K562 (cell line): ENCODE measurements around the gene PCDHGB1. TPM values are rescaled to one million over a fixed set of nuclear protein-coding genes. Genes with fewer than 3 reads are reported as not detected.
A peak's percentile ranks its signal among the peaks of the same experiment; 100 is the strongest.

ENCODE experiments used
- ATF1 ChIP-seq, 2 experiments: fragments of 450-650 bp in 1 of 2; IDR thresholded peaks; 2 replicates each; pipeline ENCODE4 v1.6.1; 2016; ENCODE audit warnings: missing compliant biosample characterization in 1 of 2, missing genetic modification characterization in 1 of 2
- CBX3 ChIP-seq, 2 experiments: IDR thresholded peaks; 1 replicate in 1 of 2; 2 replicates in 1 of 2; pipeline ENCODE4 v1.6.1; 2012; ENCODE audit warnings: inconsistent platforms in 2 of 2, low read length in 2 of 2, borderline replicate concordance in 1 of 2, control low read depth in 1 of 2
- ETV1 ChIP-seq: fragments of 450-650 bp; conservative IDR thresholded peaks from 2 replicates; pipeline ENCODE4 v1.6.1; 2016; ENCODE audit warnings: missing genetic modification characterization, control low read depth, low read depth, missing compliant biosample characterization
- JUND ChIP-seq, 2 experiments: IDR thresholded peaks; 2 replicates in 1 of 2; 3 replicates in 1 of 2; pipeline ENCODE4 v1.6.1; 2011; ENCODE audit warnings: borderline replicate concordance in 2 of 2, low read depth in 2 of 2, low read length in 2 of 2, improper control_type of control experiment in 1 of 2, missing biosample characterization in 1 of 2, missing genetic modification characterization in 1 of 2, missing genetic modification reagents in 1 of 2
- POLR3A ChIP-seq: IDR thresholded peaks from 2 replicates; pipeline ENCODE4 v1.6.1; 2011; ENCODE audit warnings: borderline replicate concordance, mild to moderate bottlenecking, moderate library complexity; ENCODE audit not compliant: insufficient read length, insufficient read depth; ENCODE audit errors: extremely low read depth
- PPARD ChIP-seq: fragments of 250-450 bp; sonication (Bioruptor Pico); IDR thresholded peaks from 2 replicates; pipeline ENCODE4 v1.8.0; 2022; ENCODE audit warnings: inconsistent platforms, mild to moderate bottlenecking, moderate library complexity
- SMC3 ChIP-seq: conservative IDR thresholded peaks from 2 replicates; pipeline ENCODE4 v1.6.1; 2011; ENCODE audit warnings: low read depth, low read length, improper control_type of control experiment; ENCODE audit not compliant: insufficient read depth
- SUPT5H ChIP-seq: fragments of 450-650 bp; IDR thresholded peaks from 2 replicates; pipeline ENCODE4 v1.6.1; 2016
- TFAM ChIP-seq: fragments of 250-450 bp; sonication (Bioruptor Pico); conservative IDR thresholded peaks from 2 replicates; pipeline ENCODE4 v1.5.0; 2021; ENCODE audit warnings: mild to moderate bottlenecking, moderate library complexity
- TRIM28 ChIP-seq: fragments of 450-650 bp; IDR thresholded peaks from 2 replicates; pipeline ENCODE4 v1.6.1; 2017
- ZBTB7A ChIP-seq: IDR thresholded peaks from 2 replicates; pipeline ENCODE4 v1.6.1; 2011; ENCODE audit warnings: low read depth, mild to moderate bottlenecking, low read length, moderate library complexity, borderline replicate concordance; ENCODE audit not compliant: control insufficient read depth
- ZEB2 ChIP-seq: fragments of 450-650 bp; IDR thresholded peaks from 2 replicates; pipeline ENCODE4 v1.6.1; 2016
- polyA plus RNA-seq, 8 experiments: library from polyadenylated mRNA; depleted of rRNA in 4 of 8; stranded (reverse) in 5 of 8; unstranded in 3 of 8; fragments of >200 nt; fragmentation: Nextera tagmentation in 2 of 8; fragmentation: Illumina TruSeq in 1 of 8; extraction: Ambion mirVana in 2 of 8; extraction: Trizol in 1 of 8; gene quantifications; 2 replicates each; pipeline versions ENCODE4 v1.2.1 to v1.2.3, GENCODE V29; 2011 to 2014; ENCODE audit warnings: inconsistent platforms in 1 of 8, missing spikeins in 1 of 8
- total RNA-seq, 7 experiments: library from RNA; depleted of rRNA in 6 of 7; stranded (reverse); fragments of >200 nt in 6 of 7; fragmentation: Illumina TruSeq in 2 of 7; extraction: Trizol in 2 of 7; gene quantifications; 2 replicates each; pipeline versions ENCODE4 v1.2.1 to v1.2.3, GENCODE V29; 2011 to 2021; ENCODE audit warnings: low replicate concordance in 1 of 7
- TF ChIP-seq, protein P1 (sequence below): fragments of 450-650 bp; IDR thresholded peaks from 2 replicates; pipeline ENCODE4 v1.6.1; 2016; ENCODE audit warnings: mild to moderate bottlenecking, moderate library complexity

PCDHGB1 gene
- total and polyA plus RNA-seq, 9 of the 15 experiments (the other 6 are each of a cell fraction or from before 2014, with no cell fraction given): 0.06 to 0.20 (median 0.07) TPM; not detected in 2

- TF ChIP-seq, protein P1, sequence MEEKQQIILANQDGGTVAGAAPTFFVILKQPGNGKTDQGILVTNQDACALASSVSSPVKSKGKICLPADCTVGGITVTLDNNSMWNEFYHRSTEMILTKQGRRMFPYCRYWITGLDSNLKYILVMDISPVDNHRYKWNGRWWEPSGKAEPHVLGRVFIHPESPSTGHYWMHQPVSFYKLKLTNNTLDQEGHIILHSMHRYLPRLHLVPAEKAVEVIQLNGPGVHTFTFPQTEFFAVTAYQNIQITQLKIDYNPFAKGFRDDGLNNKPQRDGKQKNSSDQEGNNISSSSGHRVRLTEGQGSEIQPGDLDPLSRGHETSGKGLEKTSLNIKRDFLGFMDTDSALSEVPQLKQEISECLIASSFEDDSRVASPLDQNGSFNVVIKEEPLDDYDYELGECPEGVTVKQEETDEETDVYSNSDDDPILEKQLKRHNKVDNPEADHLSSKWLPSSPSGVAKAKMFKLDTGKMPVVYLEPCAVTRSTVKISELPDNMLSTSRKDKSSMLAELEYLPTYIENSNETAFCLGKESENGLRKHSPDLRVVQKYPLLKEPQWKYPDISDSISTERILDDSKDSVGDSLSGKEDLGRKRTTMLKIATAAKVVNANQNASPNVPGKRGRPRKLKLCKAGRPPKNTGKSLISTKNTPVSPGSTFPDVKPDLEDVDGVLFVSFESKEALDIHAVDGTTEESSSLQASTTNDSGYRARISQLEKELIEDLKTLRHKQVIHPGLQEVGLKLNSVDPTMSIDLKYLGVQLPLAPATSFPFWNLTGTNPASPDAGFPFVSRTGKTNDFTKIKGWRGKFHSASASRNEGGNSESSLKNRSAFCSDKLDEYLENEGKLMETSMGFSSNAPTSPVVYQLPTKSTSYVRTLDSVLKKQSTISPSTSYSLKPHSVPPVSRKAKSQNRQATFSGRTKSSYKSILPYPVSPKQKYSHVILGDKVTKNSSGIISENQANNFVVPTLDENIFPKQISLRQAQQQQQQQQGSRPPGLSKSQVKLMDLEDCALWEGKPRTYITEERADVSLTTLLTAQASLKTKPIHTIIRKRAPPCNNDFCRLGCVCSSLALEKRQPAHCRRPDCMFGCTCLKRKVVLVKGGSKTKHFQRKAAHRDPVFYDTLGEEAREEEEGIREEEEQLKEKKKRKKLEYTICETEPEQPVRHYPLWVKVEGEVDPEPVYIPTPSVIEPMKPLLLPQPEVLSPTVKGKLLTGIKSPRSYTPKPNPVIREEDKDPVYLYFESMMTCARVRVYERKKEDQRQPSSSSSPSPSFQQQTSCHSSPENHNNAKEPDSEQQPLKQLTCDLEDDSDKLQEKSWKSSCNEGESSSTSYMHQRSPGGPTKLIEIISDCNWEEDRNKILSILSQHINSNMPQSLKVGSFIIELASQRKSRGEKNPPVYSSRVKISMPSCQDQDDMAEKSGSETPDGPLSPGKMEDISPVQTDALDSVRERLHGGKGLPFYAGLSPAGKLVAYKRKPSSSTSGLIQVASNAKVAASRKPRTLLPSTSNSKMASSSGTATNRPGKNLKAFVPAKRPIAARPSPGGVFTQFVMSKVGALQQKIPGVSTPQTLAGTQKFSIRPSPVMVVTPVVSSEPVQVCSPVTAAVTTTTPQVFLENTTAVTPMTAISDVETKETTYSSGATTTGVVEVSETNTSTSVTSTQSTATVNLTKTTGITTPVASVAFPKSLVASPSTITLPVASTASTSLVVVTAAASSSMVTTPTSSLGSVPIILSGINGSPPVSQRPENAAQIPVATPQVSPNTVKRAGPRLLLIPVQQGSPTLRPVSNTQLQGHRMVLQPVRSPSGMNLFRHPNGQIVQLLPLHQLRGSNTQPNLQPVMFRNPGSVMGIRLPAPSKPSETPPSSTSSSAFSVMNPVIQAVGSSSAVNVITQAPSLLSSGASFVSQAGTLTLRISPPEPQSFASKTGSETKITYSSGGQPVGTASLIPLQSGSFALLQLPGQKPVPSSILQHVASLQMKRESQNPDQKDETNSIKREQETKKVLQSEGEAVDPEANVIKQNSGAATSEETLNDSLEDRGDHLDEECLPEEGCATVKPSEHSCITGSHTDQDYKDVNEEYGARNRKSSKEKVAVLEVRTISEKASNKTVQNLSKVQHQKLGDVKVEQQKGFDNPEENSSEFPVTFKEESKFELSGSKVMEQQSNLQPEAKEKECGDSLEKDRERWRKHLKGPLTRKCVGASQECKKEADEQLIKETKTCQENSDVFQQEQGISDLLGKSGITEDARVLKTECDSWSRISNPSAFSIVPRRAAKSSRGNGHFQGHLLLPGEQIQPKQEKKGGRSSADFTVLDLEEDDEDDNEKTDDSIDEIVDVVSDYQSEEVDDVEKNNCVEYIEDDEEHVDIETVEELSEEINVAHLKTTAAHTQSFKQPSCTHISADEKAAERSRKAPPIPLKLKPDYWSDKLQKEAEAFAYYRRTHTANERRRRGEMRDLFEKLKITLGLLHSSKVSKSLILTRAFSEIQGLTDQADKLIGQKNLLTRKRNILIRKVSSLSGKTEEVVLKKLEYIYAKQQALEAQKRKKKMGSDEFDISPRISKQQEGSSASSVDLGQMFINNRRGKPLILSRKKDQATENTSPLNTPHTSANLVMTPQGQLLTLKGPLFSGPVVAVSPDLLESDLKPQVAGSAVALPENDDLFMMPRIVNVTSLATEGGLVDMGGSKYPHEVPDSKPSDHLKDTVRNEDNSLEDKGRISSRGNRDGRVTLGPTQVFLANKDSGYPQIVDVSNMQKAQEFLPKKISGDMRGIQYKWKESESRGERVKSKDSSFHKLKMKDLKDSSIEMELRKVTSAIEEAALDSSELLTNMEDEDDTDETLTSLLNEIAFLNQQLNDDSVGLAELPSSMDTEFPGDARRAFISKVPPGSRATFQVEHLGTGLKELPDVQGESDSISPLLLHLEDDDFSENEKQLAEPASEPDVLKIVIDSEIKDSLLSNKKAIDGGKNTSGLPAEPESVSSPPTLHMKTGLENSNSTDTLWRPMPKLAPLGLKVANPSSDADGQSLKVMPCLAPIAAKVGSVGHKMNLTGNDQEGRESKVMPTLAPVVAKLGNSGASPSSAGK: peak; percentile 85
- no peak for TF ChIP-seq POLR3A
- 0 out of 2 replicates have a peak, but pooled peaks have one; percentile 26 for TF ChIP-seq SMC3
- 0 out of 2 replicates have a peak, but pooled peaks have one; percentile 31 for TF ChIP-seq TRIM28
- peak; percentile 61; the same call in 1 of the 2 replicates for TF ChIP-seq SUPT5H
- peak; percentile 40; the same call in 1 of the 2 replicates for TF ChIP-seq ETV1 (tag)
- TF ChIP-seq ATF1 (CRISPR knock-in tag; IDR thresholded peaks at IDR 0.05): no peak
- TF ChIP-seq ATF1 (tag; IDR thresholded peaks at IDR 0.05): peak; percentile 73
- peak; percentile 24; the same call in 1 of the 2 replicates for TF ChIP-seq JUND (IDR thresholded peaks at IDR 0.05; ENCODE audit: borderline replicate concordance, low read depth, low read length)
- no peak for TF ChIP-seq JUND (tag; IDR thresholded peaks at IDR 0.05; ENCODE audit: borderline replicate concordance, low read depth, low read length)
- TF ChIP-seq ZEB2: no peak
- TF ChIP-seq ZBTB7A: peak; percentile 36; the same call in 1 of the 2 replicates
- peak in 1 of 2 experiments; percentile 69; a peak in 2 of 3 replicates for TF ChIP-seq CBX3 (IDR thresholded peaks at IDR 0.05; ENCODE audit: borderline replicate concordance in 1 of 2, low read length in 2 of 2)
- TF ChIP-seq PPARD (CRISPR knock-in tag): no peak
- TF ChIP-seq TFAM (CRISPR knock-in tag): no peak
These were observed 23.6 kb upstream of the PCDHGB1 start (continued) for GRCh38 chr5:141326088-141326854.
